Measurements from ENCODE around the gene PRDX4.
"Not testable (repeated sequence)": the region's sequence is repeated elsewhere in the genome, so short reads cannot be mapped to it uniquely, and the experiment has no call there.

Gene PRDX4

DNA sequence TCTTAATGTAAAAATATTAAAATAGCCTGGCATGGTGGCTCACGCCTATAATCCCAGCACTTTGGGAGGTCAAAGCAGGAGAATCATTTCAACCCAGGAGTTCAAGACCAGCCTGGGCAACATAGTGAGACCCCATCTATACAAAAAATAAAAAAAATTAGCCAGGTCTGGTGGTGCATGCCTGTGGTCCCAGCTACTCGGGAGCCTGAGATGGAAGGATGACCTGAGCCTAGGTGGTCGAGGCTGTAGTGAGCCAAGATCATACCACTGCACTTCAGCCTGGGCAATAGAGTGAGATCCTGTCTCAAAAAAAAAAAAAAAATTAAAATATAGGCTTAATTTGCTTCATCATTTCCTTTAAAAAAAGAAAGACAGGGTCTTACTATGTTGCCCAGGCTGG, 9.2 kb downstream of the PRDX4 start:
- not testable (repeated sequence) for DNase-seq

DNA sequence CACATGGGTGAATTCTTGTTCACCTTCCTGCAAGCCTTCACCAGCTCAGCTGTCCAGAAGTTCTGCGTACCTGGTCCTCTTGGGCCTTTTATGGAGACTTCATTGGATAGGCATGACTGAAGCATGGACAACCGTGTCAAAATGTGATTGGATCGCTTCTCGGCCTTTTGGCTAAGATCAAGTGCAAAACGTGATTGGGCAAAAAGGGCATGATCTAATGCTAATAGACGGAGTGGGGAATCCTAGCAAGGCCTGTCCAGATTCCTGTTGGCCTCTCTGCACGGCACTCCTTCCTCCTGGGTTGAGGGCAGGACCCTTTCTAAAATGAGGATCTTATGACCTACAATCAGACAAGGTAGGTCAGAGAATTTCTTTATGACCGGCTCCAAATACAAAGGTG, 24.9 kb downstream of the PRDX4 start:
- no peak for DNase-seq

DNA sequence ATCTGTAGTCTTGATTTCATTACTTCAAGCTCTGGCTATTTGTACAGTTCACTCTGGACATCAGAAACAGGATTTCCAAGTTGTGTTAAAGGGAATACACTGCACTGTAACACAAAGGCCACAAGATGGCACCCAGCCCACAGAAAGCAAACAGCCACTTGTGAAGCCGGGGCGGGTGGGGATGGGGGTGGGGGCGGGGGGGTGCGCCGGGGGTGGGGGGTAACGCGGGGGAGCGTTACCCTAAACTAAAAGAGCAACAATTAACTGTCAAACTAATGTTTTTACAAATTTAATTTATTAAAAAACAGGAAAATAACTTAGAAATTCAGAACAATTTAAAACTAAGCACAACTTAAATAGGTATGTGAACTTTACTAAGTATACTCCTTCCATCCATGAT, 27.3 kb downstream of the PRDX4 start:
- peak; percentile 62 for DNase-seq

GRCh38 chrX:23699636-23700194, 32.4 kb downstream of the PRDX4 start:
- DNase-seq, result peak; percentile 2

GRCh38 chrX:23704673-23705206, 37.4 kb downstream of the PRDX4 start:
- DNase-seq, result no peak

DNA sequence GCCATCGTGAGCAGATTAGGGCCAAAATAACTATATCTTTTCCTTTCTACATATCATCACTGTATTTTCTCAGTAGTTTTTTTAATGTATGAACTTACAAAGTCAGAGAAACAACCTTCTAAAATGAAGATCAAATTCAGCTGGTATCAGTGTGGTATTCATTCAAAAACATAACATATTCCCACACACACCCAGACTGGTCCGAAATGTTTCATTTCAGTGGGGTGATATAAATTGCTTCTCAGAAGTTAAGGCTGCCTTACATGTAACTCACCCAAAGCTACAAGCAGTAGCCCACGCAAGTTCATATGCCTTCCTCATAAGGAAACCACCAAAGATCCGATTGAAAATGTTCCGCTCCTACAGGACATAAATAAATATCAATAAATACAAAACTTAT, 37.9 kb downstream of the PRDX4 start:
- DNase-seq, result no peak

DNA sequence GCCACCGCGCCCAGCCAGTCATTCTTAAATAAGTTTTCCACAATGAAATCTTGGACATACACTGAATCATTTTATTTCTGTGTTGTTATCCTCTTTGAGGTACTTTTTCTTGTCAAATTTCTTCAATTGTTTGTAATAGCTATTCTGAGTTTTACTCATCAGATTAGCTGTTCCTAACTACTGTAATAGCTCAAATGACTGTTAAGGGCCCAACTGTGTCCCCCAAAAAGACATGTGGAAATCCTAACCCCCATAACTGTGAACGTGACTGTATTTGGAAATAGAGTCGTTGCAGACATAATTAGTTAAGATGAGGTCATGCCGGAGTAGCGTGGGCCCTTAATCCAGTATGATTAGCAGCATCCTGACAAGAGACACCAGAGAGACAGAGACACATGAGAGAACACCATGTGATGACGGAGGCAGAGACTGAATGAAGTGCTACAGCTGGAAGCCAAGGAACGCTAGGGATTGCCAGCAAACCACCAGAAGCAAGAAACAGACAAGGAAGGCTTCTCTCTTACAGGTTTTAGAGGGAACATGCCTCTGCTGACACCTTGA, 52.9 kb downstream of the PRDX4 start:
- DNase-seq, result no peak

GRCh38 chrX:23726191-23726590, 58.9 kb downstream of the PRDX4 start:
- no peak for DNase-seq

- DNase-seq, result no peak
These were observed 59.9 kb downstream of the PRDX4 start for GRCh38 chrX:23727206-23727605.

GRCh38 chrX:23729214-23729613, 61.9 kb downstream of the PRDX4 start:
- no peak for DNase-seq

DNA sequence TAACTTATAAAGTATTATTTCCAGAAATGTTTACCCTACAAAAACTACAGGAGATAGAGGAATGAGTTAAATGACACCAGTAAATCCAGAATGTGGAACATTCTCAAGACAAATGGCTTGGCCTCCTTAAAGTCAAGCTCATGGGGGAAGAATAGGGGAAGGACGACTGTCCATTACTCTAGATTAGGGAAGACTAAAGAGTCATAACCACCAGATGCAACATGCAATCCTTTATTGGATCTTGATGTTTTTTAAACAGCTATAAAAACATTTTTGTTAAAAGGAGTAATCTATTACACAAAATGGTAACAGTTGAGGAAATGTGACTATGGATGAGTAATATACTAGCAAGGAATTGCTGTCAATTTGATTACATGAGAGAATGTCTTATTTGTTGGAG, 64.7 kb downstream of the PRDX4 start:
- DNase-seq, result no peak

GRCh38 chrX:23732704-23733103, 65.4 kb downstream of the PRDX4 start:
- DNase-seq, result no peak

All from fibroblast of skin of scalp (primary cell).